NCI-H345 treated with DMSO at 0.1 percent for 48 hours (cell line): ENCODE results near the gene PROX1.

Experiments used
- DNase-seq: peaks from one replicate; lab custom pipeline; 2025; ENCODE audit not compliant: unreplicated experiment; lab: John Stamatoyannopoulos, UW

Gene PROX1

GRCh38 chr1:213997038-213997771, 9.4 kb downstream of the PROX1 start:
- no peak for DNase-seq

GRCh38 chr1:213997772-213998107, 10.0 kb downstream of the PROX1 start:
- DNase-seq: no peak

- no peak for DNase-seq
Measured at GRCh38 chr1:213998785-213999184, 11.0 kb downstream of the PROX1 start.

GRCh38 chr1:213999732-214000131, 12.0 kb downstream of the PROX1 start:
- DNase-seq: no peak

- no peak for DNase-seq
Measured at GRCh38 chr1:214002060-214002459, 14.3 kb downstream of the PROX1 start.

GRCh38 chr1:214002472-214002871, 14.7 kb downstream of the PROX1 start:
- no peak for DNase-seq

GRCh38 chr1:214003233-214003632, 15.5 kb downstream of the PROX1 start:
- no peak for DNase-seq

GRCh38 chr1:214004014-214004413, 16.2 kb downstream of the PROX1 start:
- no peak for DNase-seq

GRCh38 chr1:214004795-214005194, 17.0 kb downstream of the PROX1 start:
- DNase-seq: no peak

DNA sequence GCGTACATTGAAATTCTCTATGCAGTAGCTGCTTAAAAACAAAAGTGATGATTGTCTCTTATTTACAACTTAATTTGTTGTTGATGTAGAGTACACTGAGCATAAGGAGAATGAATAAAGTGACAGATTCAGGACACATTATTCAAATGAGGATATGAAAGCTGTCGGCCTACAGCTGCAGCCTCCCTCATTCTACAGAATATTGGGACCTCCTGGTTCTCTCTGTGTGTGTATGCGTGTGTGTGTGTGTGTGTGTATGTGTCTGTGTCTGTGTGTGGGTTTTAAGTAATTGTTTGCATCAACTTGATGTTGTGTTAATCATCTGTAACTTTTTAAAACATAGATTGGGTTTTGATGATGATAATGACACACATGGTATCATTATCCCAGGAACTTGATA, 17.9 kb downstream of the PROX1 start:
- DNase-seq: no peak

DNA sequence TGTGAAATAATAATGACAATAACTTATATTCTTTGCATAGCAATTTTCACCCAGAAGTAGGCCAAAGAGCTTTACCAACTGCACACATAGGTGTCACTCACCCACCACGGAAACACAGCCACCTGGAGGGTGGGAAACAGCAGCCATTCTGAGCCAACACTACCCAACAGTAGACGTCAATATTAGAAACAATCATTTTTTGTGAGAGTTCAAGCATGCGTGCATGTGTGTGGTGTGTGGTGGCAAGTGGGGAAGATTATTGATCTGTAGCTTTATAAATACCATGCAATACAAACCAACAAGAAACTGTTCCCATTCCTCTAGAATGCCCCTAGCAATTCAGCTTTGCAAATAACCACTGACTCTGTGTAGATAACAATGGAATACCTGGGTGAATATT, 19.1 kb downstream of the PROX1 start:
- no peak for DNase-seq

- no peak for DNase-seq
Measured at GRCh38 chr1:214008347-214008746, 20.6 kb downstream of the PROX1 start.

DNA sequence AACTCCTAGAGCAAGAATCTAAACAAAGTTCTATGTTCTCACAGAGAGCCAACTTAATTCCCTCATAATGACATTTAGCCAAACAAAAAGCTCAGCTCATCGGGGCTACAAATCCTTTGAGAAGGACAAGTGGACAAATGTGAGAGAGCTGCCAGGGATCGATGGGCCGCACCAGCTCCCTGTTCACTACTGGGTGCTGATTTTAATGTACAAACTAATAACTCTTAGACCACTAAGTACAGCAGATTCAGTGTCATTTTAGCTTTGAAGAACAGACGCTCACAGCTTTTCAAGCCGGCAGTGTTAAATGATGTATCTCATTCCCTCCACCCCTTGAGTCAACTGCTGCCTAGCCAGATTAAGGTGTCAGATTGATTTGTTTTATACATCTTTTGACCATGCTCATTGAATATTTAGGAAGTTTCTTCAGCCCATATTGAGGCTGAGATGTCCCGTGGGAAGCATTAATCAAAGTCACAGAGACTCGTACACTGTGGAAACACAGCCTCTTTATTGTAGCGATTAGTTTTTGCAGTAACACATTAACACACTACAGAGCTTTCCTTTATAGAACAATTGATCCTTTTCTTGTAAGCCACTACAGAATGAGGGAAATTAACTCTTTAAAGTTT, 21.1 kb downstream of the PROX1 start:
- DNase-seq: no peak

GRCh38 chr1:214009423-214010196, 21.8 kb downstream of the PROX1 start:
- no peak for DNase-seq

- no peak for DNase-seq
Measured at GRCh38 chr1:214010197-214010573, 22.4 kb downstream of the PROX1 start.

- DNase-seq: no peak
Measured at GRCh38 chr1:214010717-214011116, 22.9 kb downstream of the PROX1 start.

DNA sequence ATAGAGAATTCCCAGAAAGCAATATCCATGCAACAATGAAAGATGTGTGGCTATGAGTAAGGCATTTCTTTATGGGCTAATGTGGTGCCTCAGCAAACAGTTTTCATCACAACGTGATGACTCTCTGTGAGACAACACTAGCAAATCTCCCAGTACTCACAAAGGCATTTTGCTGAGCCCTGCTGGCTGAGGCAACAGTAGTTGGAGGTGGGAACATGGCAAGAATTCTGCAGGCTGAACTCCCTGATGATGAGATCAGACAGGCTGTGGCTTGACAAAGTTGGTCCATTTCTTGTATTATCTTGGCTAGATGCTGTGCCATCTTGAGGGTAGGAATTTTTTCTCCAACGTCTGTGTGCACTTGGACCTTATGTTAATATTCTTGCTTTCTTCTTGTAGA, 24.6 kb downstream of the PROX1 start:
- DNase-seq: no peak

DNA sequence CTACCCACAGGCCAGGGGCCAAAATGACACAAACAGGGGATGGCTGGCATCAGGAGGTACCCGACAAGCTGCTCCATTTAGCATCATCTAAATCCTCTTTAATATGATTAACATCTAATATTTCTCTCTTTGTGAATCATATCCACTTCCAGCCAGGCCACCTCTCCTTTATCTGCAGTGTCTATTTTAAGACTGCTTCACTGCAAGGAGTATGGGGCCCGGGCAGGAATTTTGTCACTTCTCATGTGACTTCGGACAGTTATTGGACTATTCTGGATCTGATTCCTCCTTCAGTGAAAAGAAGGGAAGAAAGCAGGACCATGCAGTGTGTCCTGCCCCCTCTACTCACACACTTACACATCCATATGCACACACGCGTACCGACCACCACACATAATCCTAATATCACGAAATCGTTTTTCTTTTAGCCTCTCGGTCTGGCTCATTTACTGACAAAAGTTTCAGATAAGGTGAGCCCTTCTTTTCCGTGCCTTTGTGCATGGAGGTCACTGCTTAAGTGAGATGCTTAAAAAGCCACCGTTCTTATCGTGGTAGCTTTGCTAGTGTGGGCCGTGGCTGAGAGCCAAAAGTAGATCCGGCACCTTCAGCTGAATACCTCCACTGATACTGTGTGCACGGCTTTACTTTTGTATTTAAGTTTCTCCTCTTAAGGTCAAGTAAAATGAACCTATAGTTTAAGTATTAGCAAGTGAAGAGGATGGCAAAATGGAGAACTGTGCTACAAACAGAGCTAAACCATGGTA, 26.0 kb downstream of the PROX1 start:
- no peak for DNase-seq

- DNase-seq: no peak
Measured at GRCh38 chr1:214014730-214015129, 27.0 kb downstream of the PROX1 start.

DNA sequence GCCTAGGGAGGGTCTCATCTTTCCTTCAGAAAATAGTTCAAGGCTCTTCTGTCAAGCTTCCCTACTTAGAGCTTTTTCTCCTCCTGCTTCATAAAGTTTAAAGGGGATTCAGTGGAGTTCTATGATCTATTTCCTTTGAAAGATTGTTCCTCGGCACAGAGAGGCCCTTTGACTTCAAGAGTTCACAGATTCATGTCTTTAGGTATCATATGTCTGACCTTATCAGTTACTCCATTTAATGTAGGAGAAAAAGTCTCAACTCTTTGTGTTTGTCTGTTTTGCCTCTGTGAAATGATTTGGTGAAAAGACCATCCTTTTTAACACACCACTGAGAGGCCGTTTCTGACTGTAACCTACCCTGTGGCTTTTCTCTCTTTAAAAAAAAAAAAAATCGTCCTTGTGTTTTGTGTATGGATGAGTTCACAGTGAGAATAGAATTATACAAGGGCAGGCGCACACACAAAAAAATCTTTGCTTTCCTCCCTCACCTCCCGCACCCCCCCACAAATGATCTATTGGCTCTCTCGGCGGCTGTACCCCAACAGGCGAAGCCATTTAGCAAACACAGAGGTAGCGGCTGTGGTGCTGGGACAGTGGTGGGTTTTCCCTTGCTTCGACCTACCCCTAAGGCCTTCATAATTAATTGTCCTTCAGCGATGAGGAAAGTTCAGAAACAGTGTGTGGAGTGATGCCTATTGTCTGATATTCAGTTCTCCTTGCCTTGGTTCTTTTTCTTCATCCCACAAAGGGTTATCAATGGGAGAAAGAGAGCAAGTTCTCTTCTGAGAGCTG, 29.6 kb downstream of the PROX1 start:
- DNase-seq: no peak
